ENCODE measurements around the gene CUL9. TPM values are rescaled to one million over a fixed set of nuclear protein-coding genes. Genes with fewer than 3 reads are reported as not detected.

The CUL9 gene
- total RNA-seq, 1 donor from 2014 or later, result 37.5 TPM

GRCh38 chr6:43143235-43144128, 38.5 kb upstream of the CUL9 start:
- H3K9me3 Mint-ChIP-seq, result no peaks in the 10 kb centered on the region
- DNase-seq (ENCODE audit: low read depth, low spot score), result peak; percentile 87
- peak overlapping the region; percentile 82 for H3K27ac Mint-ChIP-seq (ENCODE audit: unreplicated experiment)
- peaks cover 11% of the 10 kb centered on the region for H3K4me1 Mint-ChIP-seq
- peak; percentile 99 for TF ChIP-seq CTCF (conservative IDR thresholded peaks at IDR 0.05)
- no peak overlapping the region for H3K4me3 Mint-ChIP-seq
- no peaks in the 10 kb centered on the region for H3K27me3 Mint-ChIP-seq (ENCODE audit: low read depth)
- H3K36me3 Mint-ChIP-seq (ENCODE audit: low read depth), result no peaks in the 10 kb centered on the region

DNA sequence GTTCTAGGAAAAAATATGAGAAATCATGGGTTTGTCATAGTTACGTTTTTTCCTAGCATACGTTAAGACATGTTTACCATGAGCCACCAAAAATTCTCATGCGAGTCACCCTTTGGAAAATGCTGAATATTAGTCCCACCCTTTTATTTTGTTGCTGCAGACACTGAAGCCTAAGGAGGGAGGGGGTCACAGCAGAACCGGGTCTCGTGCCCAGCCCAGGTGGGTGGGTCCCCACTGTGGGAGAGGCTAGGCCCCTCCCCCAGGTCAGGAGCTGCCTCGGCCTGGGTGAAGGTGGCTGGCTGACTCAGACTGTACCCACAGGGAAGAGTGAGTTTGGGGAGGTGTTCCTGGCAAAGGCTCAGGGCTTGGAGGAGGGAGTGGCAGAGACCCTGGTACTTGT, 37.1 kb upstream of the CUL9 start:
- Mint-ChIP-seq H3K27ac (ENCODE audit: unreplicated experiment) (no peak overlapping the region), H3K9me3 (no peaks in the 10 kb centered on the region), H3K4me1 (peaks cover 11% of the 10 kb centered on the region), H3K4me3 (no peak overlapping the region), H3K36me3 (ENCODE audit: low read depth) (no peaks in the 10 kb centered on the region), H3K27me3 (ENCODE audit: low read depth) (no peaks in the 10 kb centered on the region)
- TF ChIP-seq CTCF (conservative IDR thresholded peaks at IDR 0.05), result no peak
- DNase-seq (ENCODE audit: low read depth, low spot score), result no peak

DNA sequence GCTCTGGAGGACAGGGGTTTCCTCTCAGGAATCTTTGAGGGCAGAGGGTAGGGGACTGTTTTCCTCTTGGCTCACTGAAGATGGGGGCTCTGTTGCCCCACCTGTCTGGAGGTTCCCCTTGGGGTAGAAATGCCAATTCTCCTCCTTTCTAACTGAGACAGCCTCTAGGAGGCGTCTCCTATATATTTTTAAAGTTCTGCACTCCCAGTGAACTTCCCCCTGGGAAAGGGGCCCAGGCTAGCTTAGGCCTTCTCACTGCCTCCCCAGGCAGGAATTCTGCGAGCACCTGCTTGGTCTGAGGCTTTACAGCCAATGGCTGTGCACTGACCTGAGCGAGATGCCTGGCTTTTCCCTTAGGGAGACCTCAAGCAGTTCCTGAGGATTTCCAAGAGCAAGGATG, 35.7 kb upstream of the CUL9 start:
- Mint-ChIP-seq H3K27ac (ENCODE audit: unreplicated experiment) (no peak overlapping the region), H3K36me3 (ENCODE audit: low read depth) (no peaks in the 10 kb centered on the region), H3K27me3 (ENCODE audit: low read depth) (no peaks in the 10 kb centered on the region), H3K4me1 (peaks cover 11% of the 10 kb centered on the region), H3K9me3 (no peaks in the 10 kb centered on the region), H3K4me3 (no peak overlapping the region)
- no peak for DNase-seq (ENCODE audit: low read depth, low spot score)
- TF ChIP-seq CTCF (conservative IDR thresholded peaks at IDR 0.05), result no peak

- TF ChIP-seq CTCF (conservative IDR thresholded peaks at IDR 0.05), result no peak
- Mint-ChIP-seq H3K4me3 (no peak overlapping the region), H3K27me3 (ENCODE audit: low read depth) (no peaks in the 10 kb centered on the region), H3K27ac (ENCODE audit: unreplicated experiment) (no peak overlapping the region), H3K4me1 (peaks cover 11% of the 10 kb centered on the region), H3K9me3 (no peaks in the 10 kb centered on the region), H3K36me3 (ENCODE audit: low read depth) (no peaks in the 10 kb centered on the region)
- no peak for DNase-seq (ENCODE audit: low read depth, low spot score)
Measured at GRCh38 chr6:43146709-43147688, 35.0 kb upstream of the CUL9 start.

DNA sequence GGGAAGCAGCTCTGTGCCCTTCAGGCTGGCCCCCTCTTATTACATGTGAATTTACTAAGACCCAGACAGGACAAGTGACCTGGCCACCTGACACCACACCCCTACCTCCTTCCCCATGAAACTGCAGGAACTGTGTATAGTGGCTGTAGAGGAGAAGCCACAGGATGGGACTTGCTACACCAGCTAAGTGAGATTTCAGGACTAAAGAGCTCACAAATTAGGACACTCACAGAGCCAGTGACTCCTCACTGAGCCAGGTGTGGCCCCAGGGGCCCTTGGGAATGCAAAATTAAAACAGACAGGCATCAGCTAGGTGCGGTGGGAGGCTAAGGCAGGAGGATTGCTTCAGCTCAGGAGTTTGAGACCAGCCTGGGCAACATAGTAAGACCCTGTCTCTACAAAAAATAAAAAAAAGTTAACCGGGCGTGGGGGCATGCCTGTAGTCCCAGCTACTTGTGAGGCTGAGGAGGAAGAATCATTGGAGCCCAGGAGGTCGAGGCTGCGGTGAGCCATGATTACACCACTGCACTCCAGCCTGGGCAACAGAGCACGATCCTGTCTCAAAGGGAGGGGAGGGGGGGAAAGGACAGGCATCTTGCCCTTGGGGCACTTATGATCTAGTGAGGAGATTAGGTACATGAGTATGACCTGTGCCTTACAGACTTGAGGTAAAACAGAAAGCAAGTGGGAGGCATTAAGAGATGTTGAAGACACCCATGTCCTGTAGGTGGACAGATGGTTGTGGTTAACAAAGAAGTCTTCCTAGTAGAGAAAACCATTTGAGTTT, 34.1 kb upstream of the CUL9 start:
- no peaks in the 10 kb centered on the region for H3K9me3 Mint-ChIP-seq
- H3K4me3 Mint-ChIP-seq, result no peak overlapping the region
- no peaks in the 10 kb centered on the region for H3K36me3 Mint-ChIP-seq (ENCODE audit: low read depth)
- peak overlapping the region; percentile 78 for H3K27ac Mint-ChIP-seq (ENCODE audit: unreplicated experiment)
- DNase-seq (ENCODE audit: low read depth, low spot score), result no peak
- TF ChIP-seq CTCF (conservative IDR thresholded peaks at IDR 0.05), result no peak
- H3K4me1 Mint-ChIP-seq, result peaks cover 11% of the 10 kb centered on the region
- H3K27me3 Mint-ChIP-seq (ENCODE audit: low read depth), result no peaks in the 10 kb centered on the region

All from neural crest cell (in vitro differentiated cells).